B cell (primary cell): ENCODE results near the gene DBX1. TPM values are rescaled to one million over a fixed set of nuclear protein-coding genes. Genes with fewer than 3 reads are reported as not detected.

Experiments
- ATAC-seq: fragments of 200-7000 bp; cut with Tn5 transposase; one replicate; pipeline ENCODE4 v1.10.0; 2021; ENCODE audit warnings: low read depth, mild to moderate bottlenecking, moderate number of reproducible peaks, moderate library complexity
- CTCF ChIA-PET: fragments of 350-600 bp; sonication (Branson Sonifier 250); formaldehyde crosslinking; loops from one replicate; lab custom pipeline; 2021; ENCODE audit warnings: antibody characterized with exemption, inconsistent platforms; lab: Charles Lee
- POLR2A ChIA-PET: fragments of 350-600 bp; sonication (Branson Sonifier 250); formaldehyde crosslinking; loops from one replicate; lab custom pipeline; 2021; ENCODE audit warnings: antibody characterized with exemption; lab: Charles Lee
- DNase-seq: peaks from one replicate; pipeline ENCODE4 v3.0.0; 2013
- H2AFZ ChIP-seq: 2 replicates; pipeline ENCODE4 v1.6.1; 2012; ENCODE audit warnings: mild to moderate bottlenecking, low read depth, low read length; ENCODE audit not compliant: insufficient read depth, poor library complexity, severe bottlenecking
- H3K27ac ChIP-seq, 2 donors: 1 replicate in 1 of 2; 2 replicates in 1 of 2; pipeline ENCODE4 v1.5.1; 2012 to 2013; ENCODE audit warnings: low read length in 2 of 2, mild to moderate bottlenecking in 2 of 2, moderate library complexity in 1 of 2
- H3K27me3 ChIP-seq, 4 experiments: fragments of 200-600 bp in 1 of 4; sonication (generic) in 1 of 4; replicated peaks in 1 of 4; 1 replicate in 2 of 4; 2 replicates in 2 of 4; pipeline versions ENCODE4 v1.6.1 to v1.7.0; 2013 to 2016; ENCODE audit warnings: low read length in 3 of 4, mild to moderate bottlenecking in 2 of 4, mixed read lengths in 1 of 4, moderate library complexity in 1 of 4; ENCODE audit not compliant: insufficient read depth in 4 of 4, control insufficient read depth in 3 of 4; ENCODE audit errors: control extremely low read depth in 1 of 4
- H3K36me3 ChIP-seq, 2 experiments: replicated peaks in 1 of 2; 1 replicate in 1 of 2; 2 replicates in 1 of 2; pipeline versions ENCODE4 v1.6.1 to v1.7.1; 2013; ENCODE audit warnings: low read length in 1 of 2; ENCODE audit not compliant: insufficient read depth in 2 of 2, control insufficient read depth in 1 of 2; ENCODE audit errors: control extremely low read depth in 1 of 2, extremely low read depth in 1 of 2
- H3K4me1 ChIP-seq, 2 donors: fragments of 200-600 bp in 1 of 2; sonication (generic) in 1 of 2; 1 replicate in 1 of 2; 2 replicates in 1 of 2; pipeline versions ENCODE4 v1.5.1 to v1.6.1; 2013 to 2017; ENCODE audit warnings: low read length in 2 of 2; ENCODE audit not compliant: control insufficient read depth in 2 of 2, insufficient read depth in 2 of 2
- H3K4me2 ChIP-seq: replicated peaks from 2 replicates; pipeline ENCODE3; 2012; ENCODE audit warnings: mild to moderate bottlenecking, low read depth, low read length; ENCODE audit not compliant: poor library complexity, severe bottlenecking
- H3K4me3 ChIP-seq, 5 experiments: fragments of 200-600 bp in 1 of 5; sonication (generic) in 1 of 5; 1 replicate in 3 of 5; 2 replicates in 2 of 5; pipeline versions ENCODE4 v1.5.1 to v1.7.0; 2011 to 2016; ENCODE audit warnings: low read length in 4 of 5, mild to moderate bottlenecking in 4 of 5, low read depth in 2 of 5, control low read depth in 1 of 5, moderate library complexity in 1 of 5; ENCODE audit not compliant: insufficient read depth in 1 of 5; ENCODE audit errors: control extremely low read depth in 1 of 5, extremely low read depth in 1 of 5
- H3K79me2 ChIP-seq: fragments of 200-600 bp; sonication (generic); one replicate; pipeline ENCODE4 v1.6.0; 2016; ENCODE audit warnings: low read length; ENCODE audit not compliant: control insufficient read depth, insufficient read depth
- H3K9ac ChIP-seq: fragments of 200-600 bp; sonication (generic); 2 replicates; pipeline ENCODE4 v1.6.1; 2017; ENCODE audit warnings: mild to moderate bottlenecking, low read length, moderate library complexity
- H3K9me3 ChIP-seq, 3 donors: one replicate each; pipeline versions ENCODE4 v1.6.1 to v1.7.1; 2013; ENCODE audit warnings: low read length in 2 of 3; ENCODE audit not compliant: control insufficient read depth in 2 of 3, insufficient read depth in 1 of 3; ENCODE audit errors: control extremely low read depth in 1 of 3
- H4K20me1 ChIP-seq: 2 replicates; pipeline ENCODE4 v1.6.0; 2012; ENCODE audit warnings: mild to moderate bottlenecking, low read length; ENCODE audit not compliant: insufficient read depth, control insufficient read depth, poor library complexity, severe bottlenecking
- H3K27ac Mint-ChIP-seq: one replicate; pipeline ENCODE4 v1.8.0; 2021; ENCODE audit warnings: mixed read lengths
- H3K27me3 Mint-ChIP-seq: one replicate; pipeline ENCODE4 v1.8.0; 2021; ENCODE audit warnings: mixed read lengths
- H3K4me1 Mint-ChIP-seq: one replicate; pipeline ENCODE4 v1.8.0; 2021; ENCODE audit warnings: mixed read lengths
- H3K4me3 Mint-ChIP-seq: one replicate; pipeline ENCODE4 v1.8.0; 2021; ENCODE audit warnings: mixed read lengths
- H3K9me3 Mint-ChIP-seq: one replicate; pipeline ENCODE4 v1.8.0; 2022; ENCODE audit warnings: mixed read lengths; ENCODE audit not compliant: insufficient read depth
- EZH2 ChIP-seq: IDR thresholded peaks from 2 replicates; pipeline ENCODE4 v1.6.1; 2012; ENCODE audit warnings: borderline replicate concordance, low read depth, mild to moderate bottlenecking, moderate library complexity, low read length; ENCODE audit not compliant: insufficient read depth, poor library complexity, severe bottlenecking
- WGBS: methylation state at CpG from one replicate; pipeline ENCODE4 v1.1.5; 2013; ENCODE audit warnings: missing lambda C conversion rate; ENCODE audit not compliant: insufficient coverage; 5-methylcytosine and 5-hydroxymethylcytosine counted together
- intact Hi-C: fragments of 100-400 bp; cut with micrococcal nuclease; formaldehyde crosslinking; loops from one replicate; pipeline ENCODE4 v1.10.0; 2022
- polyA plus RNA-seq: library from polyadenylated mRNA; depleted of rRNA; stranded (reverse); fragments of >200 nt; gene quantifications from 2 replicates; pipeline ENCODE4 v1.2.3, GENCODE V29; 2012
- total RNA-seq, 2 donors: library from RNA; stranded (reverse); fragments of 120-200 nt in 1 of 2; gene quantifications; 1 replicate in 1 of 2; 2 replicates in 1 of 2; pipeline versions ENCODE4 v1.2.3 to v1.2.4, GENCODE V29; 2013 to 2022
- TF ChIP-seq, protein P1 (sequence below): fragments of 200-600 bp; IDR thresholded peaks from one replicate; pipeline ENCODE4 v1.8.0; 2022; ENCODE audit warnings: antibody characterized with exemption, mild to moderate bottlenecking

Gene DBX1
- total and polyA plus RNA-seq, 2 donors (not counting 1 experiment from before 2014, with no cell fraction given) = not detected

DNA sequence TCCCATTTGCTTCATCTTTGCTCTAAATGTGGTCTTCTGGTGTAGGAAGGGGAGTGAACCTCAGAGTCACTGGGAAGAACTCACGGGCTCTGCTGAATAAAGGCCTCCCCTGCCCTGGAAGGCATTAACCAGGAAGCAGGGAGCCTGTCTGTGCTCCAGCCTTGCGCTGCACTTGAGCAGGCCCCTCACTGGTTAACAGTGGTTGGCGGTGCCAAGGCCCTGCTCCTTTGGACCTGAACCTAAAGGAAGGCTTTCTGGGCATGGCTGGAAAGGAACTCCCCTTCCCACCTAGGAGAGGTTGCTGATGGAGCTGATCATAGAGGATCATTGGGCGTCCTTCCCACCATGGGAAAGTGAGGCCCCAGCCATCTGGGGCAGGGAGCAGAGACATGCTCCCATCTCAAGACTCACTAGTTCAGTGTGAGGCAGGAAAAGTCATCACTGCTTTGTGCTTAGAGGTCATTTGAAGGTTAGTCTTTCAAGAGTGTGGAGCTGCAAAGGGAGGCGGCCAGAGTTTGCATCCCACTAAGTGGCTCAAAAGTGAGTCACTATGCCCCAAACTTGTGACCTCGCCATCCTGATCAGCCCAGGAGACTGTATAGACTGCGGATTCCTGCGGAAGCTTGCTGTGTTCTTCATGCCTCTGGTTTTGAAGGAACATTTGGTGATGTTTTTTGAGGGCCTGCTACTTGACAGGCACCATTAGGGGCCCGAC, 50.4 kb downstream of the DBX1 start:
- intact Hi-C loops = no loop called here
- Histone ChIP-seq H2AFZ (no peak overlapping the region), H3K9ac (no peak overlapping the region), H3K27me3 (peaks cover 0 to 3% (median 0%) of the 10 kb centered on the region in 4 experiments), H3K79me2 (no peaks in the 10 kb centered on the region), H3K36me3 (no peaks in the 10 kb centered on the region), H3K9me3 (peaks cover 0 to 3% (median 0%) of the 10 kb centered on the region in 3 donors), H3K27ac (no peak overlapping the region), H3K4me1 (peaks cover 0 to 4% of the 10 kb centered on the region in 2 donors), H3K4me3 (no peak overlapping the region), H4K20me1 (no peaks in the 10 kb centered on the region), H3K4me2 (no peak overlapping the region)
- 94% methylated on average over 7 of the region's 9 CpGs for WGBS
- ChIA-PET POLR2A (no interaction called here), CTCF (interaction anchor here (0.6 to 4.1 kb wide), 8 partner anchors 11 to 285 kb away, joined by 3 to 28 read pairs (median 3); no protein-coding TSS in a partner anchor)
- Mint-ChIP-seq H3K9me3 (no peaks in the 10 kb centered on the region), H3K27me3 (peaks cover 16% of the 10 kb centered on the region), H3K4me3 (no peak overlapping the region), H3K27ac (no peak overlapping the region), H3K4me1 (peaks cover 3% of the 10 kb centered on the region)
- no peak for TF ChIP-seq EZH2
- TF ChIP-seq, protein P1, sequence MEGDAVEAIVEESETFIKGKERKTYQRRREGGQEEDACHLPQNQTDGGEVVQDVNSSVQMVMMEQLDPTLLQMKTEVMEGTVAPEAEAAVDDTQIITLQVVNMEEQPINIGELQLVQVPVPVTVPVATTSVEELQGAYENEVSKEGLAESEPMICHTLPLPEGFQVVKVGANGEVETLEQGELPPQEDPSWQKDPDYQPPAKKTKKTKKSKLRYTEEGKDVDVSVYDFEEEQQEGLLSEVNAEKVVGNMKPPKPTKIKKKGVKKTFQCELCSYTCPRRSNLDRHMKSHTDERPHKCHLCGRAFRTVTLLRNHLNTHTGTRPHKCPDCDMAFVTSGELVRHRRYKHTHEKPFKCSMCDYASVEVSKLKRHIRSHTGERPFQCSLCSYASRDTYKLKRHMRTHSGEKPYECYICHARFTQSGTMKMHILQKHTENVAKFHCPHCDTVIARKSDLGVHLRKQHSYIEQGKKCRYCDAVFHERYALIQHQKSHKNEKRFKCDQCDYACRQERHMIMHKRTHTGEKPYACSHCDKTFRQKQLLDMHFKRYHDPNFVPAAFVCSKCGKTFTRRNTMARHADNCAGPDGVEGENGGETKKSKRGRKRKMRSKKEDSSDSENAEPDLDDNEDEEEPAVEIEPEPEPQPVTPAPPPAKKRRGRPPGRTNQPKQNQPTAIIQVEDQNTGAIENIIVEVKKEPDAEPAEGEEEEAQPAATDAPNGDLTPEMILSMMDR = no peak
- ATAC-seq (no peak), DNase-seq (no peak)

Other genes starting within 250 kb of the DBX1 start
- 30.6 and 31.2 TPM in 2 replicates for gene HTATIP2, start 203.2 kb upstream of the DBX1 start, total RNA-seq
- 18.2 and 23.1 TPM in 2 replicates for gene HTATIP2, start 203.2 kb upstream of the DBX1 start, polyA plus RNA-seq
- 18.3 and 19.8 TPM in 2 replicates for gene PRMT3, start 227.2 kb upstream of the DBX1 start, total RNA-seq
- gene PRMT3, start 227.2 kb upstream of the DBX1 start, polyA plus RNA-seq = 6.0 and 8.0 TPM in 2 replicates